Muscle layer of colon (tissue), 2 donors: Measurements from ENCODE around the gene FZR1.
"Not testable (repeated sequence)": the region's sequence is repeated elsewhere in the genome, so short reads cannot be mapped to it uniquely, and the experiment has no call there.

ENCODE experiments used
- H3K27ac ChIP-seq: one replicate; pipeline ENCODE4 v1.7.0; 2013; ENCODE audit warnings: low read depth, mild to moderate bottlenecking, low read length, moderate library complexity
- H3K27me3 ChIP-seq, 2 donors: one replicate each; pipeline ENCODE4 v1.7.0; 2013; ENCODE audit warnings: low read length in 2 of 2, mild to moderate bottlenecking in 2 of 2; ENCODE audit not compliant: insufficient read depth in 2 of 2, control insufficient read depth in 1 of 2
- H3K36me3 ChIP-seq: one replicate; pipeline ENCODE4 v1.7.0; 2013; ENCODE audit warnings: mild to moderate bottlenecking, low read length; ENCODE audit not compliant: insufficient read depth
- H3K4me1 ChIP-seq: one replicate; pipeline ENCODE4 v1.7.0; 2013; ENCODE audit warnings: mild to moderate bottlenecking, low read length; ENCODE audit not compliant: insufficient read depth
- H3K4me3 ChIP-seq, 2 donors: one replicate each; pipeline ENCODE4 v1.7.0; 2013; ENCODE audit warnings: low read length in 2 of 2, low read depth in 1 of 2, mild to moderate bottlenecking in 1 of 2, moderate library complexity in 1 of 2
- H3K9ac ChIP-seq: one replicate; pipeline ENCODE4 v1.7.0; 2013; ENCODE audit warnings: low read length
- H3K9me3 ChIP-seq: one replicate; pipeline ENCODE4 v1.7.0; 2013; ENCODE audit warnings: mild to moderate bottlenecking, low read length
- donor health status: abdominal sarcoma.
- donor health status: Adenocarcinoma of cecum.

FZR1 gene

GRCh38 chr19:3503036-3503572, 3.0 kb upstream of the FZR1 start:
- Histone ChIP-seq H3K4me3 (no peak overlapping the region), H3K36me3 (no peaks in the 10 kb centered on the region), H3K4me1 (peaks cover 19% of the 10 kb centered on the region), H3K9me3 (no peaks in the 10 kb centered on the region), H3K27me3 (no peaks in the 10 kb centered on the region), H3K27ac (no peak overlapping the region), H3K9ac (no peak overlapping the region)

- no peak overlapping the region for H3K9ac ChIP-seq
- H3K36me3 ChIP-seq, result peaks cover 13% of the 10 kb centered on the region
- H3K4me1 ChIP-seq, result peaks cover 13% of the 10 kb centered on the region
- no peaks in the 10 kb centered on the region for H3K9me3 ChIP-seq
- no peak overlapping the region for H3K4me3 ChIP-seq
- no peaks in the 10 kb centered on the region for H3K27me3 ChIP-seq
- no peak overlapping the region for H3K27ac ChIP-seq
These were observed 1.4 kb upstream of the FZR1 start for GRCh38 chr19:3504735-3505134.

GRCh38 chr19:3506384-3507340, 551 bp downstream of the FZR1 start:
- H3K9ac ChIP-seq, result peak overlapping the region; percentile 61
- H3K27ac ChIP-seq, result peak overlapping the region; percentile 93
- H3K27me3 ChIP-seq, result no peaks in the 10 kb centered on the region
- H3K36me3 ChIP-seq, result peaks cover 16% of the 10 kb centered on the region
- peak overlapping the region; percentile 78 to 84 for H3K4me3 ChIP-seq
- H3K4me1 ChIP-seq, result peaks cover 4% of the 10 kb centered on the region
- H3K9me3 ChIP-seq, result no peaks in the 10 kb centered on the region

- H3K36me3 ChIP-seq, result peaks cover 16% of the 10 kb centered on the region
- H3K4me3 ChIP-seq, result peak overlapping the region; percentile 78 to 84
- H3K9ac ChIP-seq, result peak overlapping the region; percentile 61
- H3K27me3 ChIP-seq, result no peaks in the 10 kb centered on the region
- peak overlapping the region; percentile 75 for H3K27ac ChIP-seq
- peaks cover 4% of the 10 kb centered on the region for H3K4me1 ChIP-seq
- H3K9me3 ChIP-seq, result no peaks in the 10 kb centered on the region
These were observed 1.4 kb downstream of the FZR1 start for GRCh38 chr19:3507371-3508120.

GRCh38 chr19:3508121-3508661, 2.1 kb downstream of the FZR1 start:
- not testable (repeated sequence) for H3K4me3 ChIP-seq, H3K9me3 ChIP-seq, H3K27ac ChIP-seq, H3K27me3 ChIP-seq, H3K4me1 ChIP-seq, H3K9ac ChIP-seq
- H3K36me3 ChIP-seq, result peaks cover 16% of the 10 kb centered on the region

GRCh38 chr19:3508771-3509535, 2.8 kb downstream of the FZR1 start:
- Histone ChIP-seq H3K4me3 (no peak overlapping the region), H3K9ac (no peak overlapping the region), H3K36me3 (peaks cover 16% of the 10 kb centered on the region), H3K27ac (no peak overlapping the region), H3K9me3 (no peaks in the 10 kb centered on the region), H3K27me3 (no peaks in the 10 kb centered on the region), H3K4me1 (peaks cover 4% of the 10 kb centered on the region)

- no peaks in the 10 kb centered on the region for H3K27me3 ChIP-seq
- H3K9me3 ChIP-seq, result no peaks in the 10 kb centered on the region
- no peak overlapping the region for H3K4me3 ChIP-seq
- H3K27ac ChIP-seq, result no peak overlapping the region
- H3K36me3 ChIP-seq, result peaks cover 16% of the 10 kb centered on the region
- no peak overlapping the region for H3K9ac ChIP-seq
- H3K4me1 ChIP-seq, result peaks cover 4% of the 10 kb centered on the region
These were observed 3.5 kb downstream of the FZR1 start for GRCh38 chr19:3509566-3509989.

- Histone ChIP-seq H3K4me1 (peaks cover 4% of the 10 kb centered on the region), H3K36me3 (peaks cover 16% of the 10 kb centered on the region), H3K27me3 (no peaks in the 10 kb centered on the region), H3K9me3 (no peaks in the 10 kb centered on the region), H3K27ac (no peak overlapping the region), H3K4me3 (no peak overlapping the region), H3K9ac (no peak overlapping the region)
These were observed 4.6 kb downstream of the FZR1 start for GRCh38 chr19:3510727-3511126.

- H3K36me3 ChIP-seq, result peaks cover 16% of the 10 kb centered on the region
- H3K9ac ChIP-seq, result no peak overlapping the region
- H3K27ac ChIP-seq, result no peak overlapping the region
- H3K27me3 ChIP-seq, result no peaks in the 10 kb centered on the region
- H3K4me3 ChIP-seq, result no peak overlapping the region
- peaks cover 10% of the 10 kb centered on the region for H3K4me1 ChIP-seq
- H3K9me3 ChIP-seq, result no peaks in the 10 kb centered on the region
These were observed 5.6 kb downstream of the FZR1 start for GRCh38 chr19:3511506-3512251.

- H3K4me1 ChIP-seq, result peaks cover 9% of the 10 kb centered on the region
- no peaks in the 10 kb centered on the region for H3K27me3 ChIP-seq
- H3K27ac ChIP-seq, result no peak overlapping the region
- H3K36me3 ChIP-seq, result peaks cover 16% of the 10 kb centered on the region
- no peak overlapping the region for H3K9ac ChIP-seq
- H3K4me3 ChIP-seq, result no peak overlapping the region
- H3K9me3 ChIP-seq, result no peaks in the 10 kb centered on the region
These were observed 6.6 kb downstream of the FZR1 start for GRCh38 chr19:3512562-3513228.
